ENCODE measurements around the gene MACROH2A2. TPM values are rescaled to one million over a fixed set of nuclear protein-coding genes. Genes with fewer than 3 reads are reported as not detected.

The MACROH2A2 gene
- total and polyA plus RNA-seq, 2 of the 4 experiments (the other 2 are of a cell fraction) = 16.1 to 17.4 TPM

- Histone ChIP-seq H2BK15ac (ENCODE audit: low read depth, low read length) (no peak overlapping the region), H3K18ac (ENCODE audit: low read depth, low read length) (no peak overlapping the region), H4K8ac (ENCODE audit: low read depth in 2 of 2, low read length in 2 of 2) (no peak overlapping the region), H3K9ac (ENCODE audit: low read depth, low read length) (no peak overlapping the region), H2BK5ac (ENCODE audit: low read depth, low read length, poor library complexity, severe bottlenecking) (no peak overlapping the region), H3K27ac (ENCODE audit: insufficient read depth, low read length) (no peak overlapping the region), H3K36me3 (ENCODE audit: control insufficient read depth, insufficient read depth, low read length) (peaks cover 29% of the 10 kb centered on the region), H3K79me1 (ENCODE audit: low read depth in 1 of 2, low read length in 2 of 2) (no peaks in the 10 kb centered on the region), H3K14ac (replicated peaks; ENCODE audit: low read depth, low read length) (no peak overlapping the region), H3K4me1 (ENCODE audit: control insufficient read depth, insufficient read depth, low read length) (no peaks in the 10 kb centered on the region), H3K9me3 (ENCODE audit: control insufficient read depth, insufficient read depth, low read length) (no peaks in the 10 kb centered on the region), H4K20me1 (ENCODE audit: insufficient read depth, low read length) (no peaks in the 10 kb centered on the region), H2BK120ac (ENCODE audit: low read depth, low read length) (no peak overlapping the region), H3K4ac (ENCODE audit: low read depth, low read length) (no peak overlapping the region), H3K23ac (ENCODE audit: low read depth, low read length) (no peak overlapping the region), H2AK9ac (replicated peaks; ENCODE audit: low read depth, low read length, poor library complexity) (no peak overlapping the region), H2BK20ac (ENCODE audit: low read depth, low read length) (no peak overlapping the region), H2AK5ac (ENCODE audit: low read depth, low read length) (no peak overlapping the region), H4K91ac (ENCODE audit: insufficient read depth, low read depth, low read length) (no peak overlapping the region), H3K27me3 (ENCODE audit: control insufficient read depth, insufficient read depth, low read length) (no peaks in the 10 kb centered on the region), H2AFZ (replicated peaks; ENCODE audit: low read length, poor library complexity) (no peak overlapping the region), H3K4me3 (ENCODE audit: insufficient read depth, low read depth, low read length) (no peak overlapping the region), H3K4me2 (ENCODE audit: low read depth, low read length) (no peak overlapping the region), H3K9me1 (ENCODE audit: insufficient read depth, low read length) (0 out of 2 replicates have a peak, but pooled peaks cover 2% of the 10 kb centered on the region), H4K5ac (ENCODE audit: low read depth, low read length) (no peak overlapping the region), H3K56ac (ENCODE audit: extremely low read depth, insufficient read depth, low read length) (no peak overlapping the region)
- in situ Hi-C loops (cut with MboI; ENCODE audit: low sequenced_read_pairs) (no loop called here), intact Hi-C loops (cut with micrococcal nuclease) (no loop called here), dilution Hi-C loops (cut with HindIII; ENCODE audit: low sequenced_read_pairs, unreplicated experiment) (no loop called here)
- no TSS peak for BruUV-seq (replicated peaks)
- ATAC-seq (ENCODE audit: low read depth) = no peak
- no peak for TF ChIP-seq CEBPB (IDR thresholded peaks at IDR 0.05; ENCODE audit: low read depth, low read length)
- TF ChIP-seq MXI1 (IDR thresholded peaks at IDR 0.05; ENCODE audit: borderline replicate concordance, low read depth, low read length) = no peak
- TF ChIP-seq RCOR1 (IDR thresholded peaks at IDR 0.05; ENCODE audit: insufficient replicate concordance, low read length) = no peak
- TF ChIP-seq MAZ (IDR thresholded peaks at IDR 0.05; ENCODE audit: borderline replicate concordance, low read depth, low read length) = no peak
- no peak for TF ChIP-seq ELK1 (IDR thresholded peaks at IDR 0.05; ENCODE audit: borderline replicate concordance, low read depth, low read length)
- TF ChIP-seq NFE2L2 (IDR thresholded peaks at IDR 0.05; ENCODE audit: low read depth, low read length) = no peak
- no peak for TF ChIP-seq RFX5 (IDR thresholded peaks at IDR 0.05; ENCODE audit: low read depth, low read length)
- TF ChIP-seq FOS (IDR thresholded peaks at IDR 0.05; ENCODE audit: low read depth, low read length) = no peak
- 100% methylated on average over 1 of the region's 9 CpGs; no CpG with 5 or more reads in 1 of the 2 experiments for WGBS, 2 experiments (ENCODE audit: extremely low coverage in 2 of 2, insufficient read length in 1 of 2)
- DNase-seq = no peak
- POLR2A ChIA-PET (ENCODE audit: unreplicated experiment) = no interaction called here
- CTCF ChIA-PET = interaction anchor here (1.7 kb wide), 1 partner anchor 10 kb away, joined by 6 read pairs; no protein-coding TSS in a partner anchor
Observed at GRCh38 chr10:70093335-70093944, 40.8 kb downstream of the MACROH2A2 start.
